ENCODE data around the gene UBE4A.

The UBE4A gene, protein sequence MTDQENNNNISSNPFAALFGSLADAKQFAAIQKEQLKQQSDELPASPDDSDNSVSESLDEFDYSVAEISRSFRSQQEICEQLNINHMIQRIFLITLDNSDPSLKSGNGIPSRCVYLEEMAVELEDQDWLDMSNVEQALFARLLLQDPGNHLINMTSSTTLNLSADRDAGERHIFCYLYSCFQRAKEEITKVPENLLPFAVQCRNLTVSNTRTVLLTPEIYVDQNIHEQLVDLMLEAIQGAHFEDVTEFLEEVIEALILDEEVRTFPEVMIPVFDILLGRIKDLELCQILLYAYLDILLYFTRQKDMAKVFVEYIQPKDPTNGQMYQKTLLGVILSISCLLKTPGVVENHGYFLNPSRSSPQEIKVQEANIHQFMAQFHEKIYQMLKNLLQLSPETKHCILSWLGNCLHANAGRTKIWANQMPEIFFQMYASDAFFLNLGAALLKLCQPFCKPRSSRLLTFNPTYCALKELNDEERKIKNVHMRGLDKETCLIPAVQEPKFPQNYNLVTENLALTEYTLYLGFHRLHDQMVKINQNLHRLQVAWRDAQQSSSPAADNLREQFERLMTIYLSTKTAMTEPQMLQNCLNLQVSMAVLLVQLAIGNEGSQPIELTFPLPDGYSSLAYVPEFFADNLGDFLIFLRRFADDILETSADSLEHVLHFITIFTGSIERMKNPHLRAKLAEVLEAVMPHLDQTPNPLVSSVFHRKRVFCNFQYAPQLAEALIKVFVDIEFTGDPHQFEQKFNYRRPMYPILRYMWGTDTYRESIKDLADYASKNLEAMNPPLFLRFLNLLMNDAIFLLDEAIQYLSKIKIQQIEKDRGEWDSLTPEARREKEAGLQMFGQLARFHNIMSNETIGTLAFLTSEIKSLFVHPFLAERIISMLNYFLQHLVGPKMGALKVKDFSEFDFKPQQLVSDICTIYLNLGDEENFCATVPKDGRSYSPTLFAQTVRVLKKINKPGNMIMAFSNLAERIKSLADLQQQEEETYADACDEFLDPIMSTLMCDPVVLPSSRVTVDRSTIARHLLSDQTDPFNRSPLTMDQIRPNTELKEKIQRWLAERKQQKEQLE

DNA sequence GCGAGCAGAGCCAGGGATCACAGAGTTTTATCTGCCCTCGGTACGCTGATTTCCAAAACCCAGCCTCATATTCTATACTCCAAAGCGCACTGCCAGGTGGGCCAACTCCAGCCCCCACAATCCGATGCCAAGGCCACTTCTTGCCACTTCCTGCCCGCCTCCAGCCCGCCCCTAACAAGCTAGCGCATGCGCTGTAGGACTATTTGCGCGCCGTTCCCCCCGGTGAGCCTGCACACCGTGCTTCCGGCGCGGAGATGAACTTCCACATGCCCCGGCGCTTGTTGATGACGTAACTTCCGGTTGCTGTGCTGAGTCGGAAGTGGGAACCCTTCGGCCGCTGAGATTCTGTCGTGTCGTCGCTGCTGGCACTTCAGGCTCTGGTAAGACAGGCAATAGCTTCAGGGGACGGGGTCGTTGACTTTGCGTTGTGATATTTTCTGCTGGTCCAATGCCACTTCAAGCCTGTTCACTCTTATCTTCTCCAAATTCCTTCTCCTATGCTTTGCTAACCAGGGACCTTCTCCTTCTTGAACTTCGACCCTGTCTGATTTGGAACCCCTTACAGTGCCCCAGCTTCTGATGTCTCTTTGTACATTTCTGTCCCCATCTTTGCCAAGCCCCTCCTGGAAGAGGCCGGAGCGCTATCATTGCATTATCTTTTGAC lies at the start of gene UBE4A:
TSS of gene UBE4A (plus strand) at position 306 of the 664 bp plus-strand sequence. CDS start 5,481 bp downstream, outside the sequence.
- in situ Hi-C loops (cut with HindIII; ENCODE audit: low sequenced_read_pairs) = no loop called here

DNA sequence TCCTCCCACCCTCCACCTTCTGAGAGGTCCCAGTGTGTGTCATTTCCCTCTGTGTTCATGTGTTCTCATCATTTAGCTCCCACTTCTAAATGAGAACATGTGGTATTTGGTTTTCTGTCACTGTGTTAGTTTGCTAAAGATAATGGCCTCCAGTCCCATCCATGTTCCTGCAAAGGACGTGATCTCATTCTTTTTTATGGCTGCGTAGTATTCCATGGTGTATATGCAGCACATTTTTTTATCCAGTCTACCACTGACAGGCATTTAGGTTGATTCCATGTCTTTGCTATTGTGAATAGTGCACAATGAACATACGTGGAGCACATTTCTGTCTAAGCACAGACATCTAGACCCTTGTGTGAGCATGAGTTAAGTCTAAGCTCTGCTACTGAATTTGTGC lies 49.1 kb upstream of the UBE4A start:
- in situ Hi-C loops (cut with HindIII; ENCODE audit: low sequenced_read_pairs) = no loop called here

DNA sequence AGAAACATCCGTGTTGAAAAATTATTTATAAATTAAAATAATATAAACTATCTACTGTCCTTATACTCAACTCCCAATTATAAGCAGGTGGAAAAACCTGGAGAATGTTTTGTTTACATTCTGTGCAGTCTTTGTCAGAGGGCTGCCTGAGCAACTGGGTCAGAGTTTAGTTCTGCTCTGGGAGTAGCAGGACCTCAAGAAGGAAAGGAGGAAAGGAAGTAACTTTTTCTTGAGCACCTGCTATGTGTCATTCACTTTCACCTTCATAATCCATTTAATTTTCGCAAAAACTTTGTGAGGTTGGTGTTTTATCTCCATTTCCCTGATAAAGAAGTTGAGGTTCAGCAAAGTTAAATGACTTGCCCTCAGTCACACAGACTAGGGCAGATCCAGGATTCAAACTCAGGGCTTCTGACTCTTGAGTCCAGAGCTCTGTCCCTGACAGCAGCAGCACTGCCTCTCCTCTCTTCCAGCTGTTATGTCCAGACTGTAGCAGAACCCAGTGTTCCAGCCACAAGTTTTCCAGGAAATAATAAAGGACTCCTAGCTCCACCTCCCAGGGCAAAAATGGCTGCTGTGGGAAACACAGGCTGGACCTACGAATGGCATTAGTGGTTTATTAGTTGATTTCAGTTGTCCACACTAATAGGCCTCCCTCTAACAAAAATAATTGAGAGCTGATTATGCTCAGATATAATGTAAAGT lies 48.5 kb upstream of the UBE4A start:
- in situ Hi-C loops (cut with HindIII; ENCODE audit: low sequenced_read_pairs) = no loop called here

DNA sequence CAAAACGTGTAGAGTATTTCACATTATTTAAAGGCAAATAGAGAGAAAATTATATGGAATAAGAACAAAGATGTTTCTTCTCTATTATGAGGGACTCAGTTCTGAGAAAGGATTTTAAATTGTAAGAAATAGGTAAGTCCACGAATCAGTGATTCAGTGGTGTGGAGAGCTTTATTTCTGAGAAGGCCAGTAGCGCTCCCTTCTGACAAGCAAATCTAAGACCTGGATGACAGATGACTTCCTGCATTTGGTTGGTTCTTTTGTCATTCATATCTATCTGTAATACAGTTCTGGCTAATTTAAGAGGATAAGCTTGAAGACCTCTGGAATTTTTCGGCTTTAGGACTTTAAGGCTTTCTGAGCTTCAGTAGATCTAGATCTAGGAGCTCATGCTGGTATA lies 47.9 kb upstream of the UBE4A start:
- in situ Hi-C loops (cut with HindIII; ENCODE audit: low sequenced_read_pairs) = no loop called here

DNA sequence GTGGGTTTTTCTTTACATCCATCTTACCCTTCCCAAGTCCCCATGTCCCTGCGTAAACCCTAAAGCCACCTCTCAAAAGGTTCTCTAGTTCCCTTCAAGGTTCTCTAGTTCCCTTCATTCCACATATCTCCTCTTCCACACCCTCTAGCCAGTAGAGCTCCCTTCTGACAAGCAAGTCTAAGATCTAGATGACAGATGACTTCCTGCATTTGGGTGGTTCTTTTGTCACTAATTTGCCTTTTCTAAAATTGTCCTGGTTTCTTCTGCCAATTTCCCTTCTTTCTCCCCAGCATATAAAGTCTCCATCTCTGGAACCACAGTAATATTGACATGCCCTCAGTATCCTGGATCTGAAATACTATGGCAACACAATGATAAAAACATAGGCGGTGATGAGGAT lies 47.1 kb upstream of the UBE4A start:
- in situ Hi-C loops (cut with HindIII; ENCODE audit: low sequenced_read_pairs) = no loop called here

DNA sequence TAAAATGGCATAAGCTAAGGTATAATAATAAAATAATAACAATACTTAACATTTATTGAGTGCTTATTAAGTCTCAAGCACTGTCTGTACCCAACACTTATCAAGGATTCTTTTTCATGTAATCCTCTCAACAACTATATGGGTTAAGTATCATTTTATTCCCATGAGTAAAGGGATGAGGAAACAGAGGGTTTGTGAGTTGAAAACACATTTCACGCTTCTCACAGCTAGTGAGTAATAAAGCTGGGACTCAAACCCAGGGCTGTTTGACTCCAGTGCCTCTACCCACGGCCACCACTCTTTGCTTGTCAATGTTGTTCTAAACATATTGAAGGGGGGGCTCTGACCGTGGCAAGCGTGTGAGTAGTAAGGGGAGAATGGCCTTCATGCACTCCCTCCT lies 46.2 kb upstream of the UBE4A start:
- in situ Hi-C loops (cut with HindIII; ENCODE audit: low sequenced_read_pairs) = no loop called here

DNA sequence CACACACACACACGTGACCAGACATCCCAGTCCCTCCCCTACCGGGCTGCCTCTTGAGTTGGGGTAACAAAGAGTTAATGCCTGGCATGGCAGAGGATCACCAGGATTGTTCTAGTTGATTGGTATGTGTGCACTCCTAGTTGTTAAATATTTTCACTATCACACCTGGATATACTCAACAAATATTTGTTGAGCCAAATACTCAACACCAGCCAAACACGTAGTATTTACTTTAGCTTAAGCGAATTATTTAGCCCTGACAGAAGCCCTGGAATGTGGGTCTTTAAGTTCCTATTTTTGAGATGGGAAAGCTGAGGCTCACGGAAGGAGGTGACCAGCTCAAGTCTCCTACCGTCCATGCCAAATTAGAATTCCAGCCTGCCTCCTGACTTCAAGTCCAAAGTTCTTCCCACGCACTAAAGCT lies 44.4 kb upstream of the UBE4A start:
- in situ Hi-C loops (cut with HindIII; ENCODE audit: low sequenced_read_pairs) = no loop called here

DNA sequence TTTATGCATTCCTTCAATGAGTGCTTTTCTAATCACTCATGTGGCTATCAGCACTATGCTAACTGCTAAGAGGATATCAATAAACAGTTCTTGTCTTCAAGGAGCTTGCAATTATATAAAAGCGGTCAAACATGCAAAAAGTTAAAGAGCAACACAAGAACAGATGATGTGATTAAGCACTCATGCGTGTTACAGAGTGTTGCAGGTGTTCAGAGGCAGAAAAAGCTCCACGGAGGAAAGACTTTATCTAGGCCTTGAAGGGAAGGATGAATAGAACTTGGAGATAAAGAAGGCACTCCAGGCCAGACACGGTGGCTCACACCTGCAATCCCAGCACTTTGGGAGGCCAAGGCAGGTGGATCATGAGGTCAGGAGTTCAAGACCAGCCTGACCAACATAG lies 41.3 kb upstream of the UBE4A start:
- in situ Hi-C loops (cut with HindIII; ENCODE audit: low sequenced_read_pairs) = no loop called here

DNA sequence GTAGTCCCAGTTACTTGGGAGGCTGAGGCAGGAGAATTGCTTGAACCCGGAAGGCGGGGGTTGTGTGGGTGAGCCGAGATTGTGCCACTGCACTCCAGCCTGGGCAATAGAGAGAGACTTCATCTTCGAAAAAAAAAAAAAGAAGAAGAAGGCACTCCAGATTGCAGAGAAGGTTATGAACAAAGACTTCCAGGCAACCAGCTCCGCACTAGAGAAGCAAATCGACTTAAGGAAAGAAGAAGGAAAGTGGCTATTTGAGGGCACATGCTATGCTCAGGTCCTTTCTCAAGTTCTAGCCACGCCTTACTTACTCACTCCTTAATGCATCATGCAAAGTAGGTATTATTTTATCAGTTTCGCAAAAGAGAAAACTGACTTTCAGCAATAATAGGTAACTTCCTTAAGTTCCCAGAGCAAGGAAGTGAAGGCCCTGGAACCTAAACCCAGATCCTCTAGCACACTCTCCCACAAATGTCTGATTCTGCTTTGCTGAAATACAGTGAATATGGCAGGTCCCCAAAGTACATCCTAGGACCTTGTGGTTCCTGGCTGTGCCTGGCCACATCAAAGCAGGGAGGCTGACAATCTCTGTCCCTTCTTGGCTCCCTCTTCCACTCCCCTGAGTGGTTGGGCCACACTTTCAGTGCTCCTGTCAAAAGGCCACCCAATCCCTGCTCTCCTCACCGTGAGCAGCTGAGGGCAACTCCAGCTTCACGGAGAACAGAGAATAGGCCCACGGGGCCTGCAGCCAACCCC lies 40.6 kb upstream of the UBE4A start:
- in situ Hi-C loops (cut with HindIII; ENCODE audit: low sequenced_read_pairs) = no loop called here

DNA sequence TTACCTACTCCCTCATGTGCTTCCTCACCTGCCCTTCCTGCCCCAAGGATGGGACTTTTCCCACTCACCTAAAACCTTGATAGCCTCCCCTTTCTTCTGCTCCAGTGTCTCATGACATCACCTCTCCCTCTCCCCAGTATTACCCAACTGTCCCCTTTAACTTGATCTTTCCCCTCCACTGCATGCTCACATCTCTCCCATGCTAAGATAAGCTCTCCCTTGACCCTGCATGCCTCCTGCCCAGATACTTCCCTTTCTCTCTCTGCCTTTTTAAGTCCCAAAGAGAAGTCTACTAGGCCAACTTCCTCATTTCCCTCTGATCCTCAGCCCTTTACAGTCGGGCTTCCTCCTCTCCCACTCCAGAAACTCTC lies 40.1 kb upstream of the UBE4A start:
- in situ Hi-C loops (cut with HindIII; ENCODE audit: low sequenced_read_pairs) = no loop called here

DNA sequence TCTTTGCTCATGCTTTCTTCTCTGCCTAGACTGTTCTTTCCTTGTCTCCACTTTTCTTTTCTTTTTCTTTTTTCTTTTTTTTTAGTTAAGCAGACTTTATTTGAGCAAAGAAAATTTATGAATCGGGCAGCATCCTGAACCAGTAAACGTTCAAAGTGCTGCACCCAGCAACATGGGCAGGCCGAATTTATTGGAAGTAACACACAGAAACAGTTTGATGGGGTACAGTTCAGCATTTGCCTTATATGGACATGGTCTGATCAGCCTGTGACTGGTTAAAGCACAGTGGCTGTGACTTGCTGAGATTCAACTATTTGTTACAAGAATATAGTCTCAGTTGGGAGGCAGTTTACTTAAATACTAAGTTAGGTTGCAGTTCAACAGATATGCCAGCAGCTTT lies 38.9 kb upstream of the UBE4A start:
- in situ Hi-C loops (cut with HindIII; ENCODE audit: low sequenced_read_pairs) = no loop called here

DNA sequence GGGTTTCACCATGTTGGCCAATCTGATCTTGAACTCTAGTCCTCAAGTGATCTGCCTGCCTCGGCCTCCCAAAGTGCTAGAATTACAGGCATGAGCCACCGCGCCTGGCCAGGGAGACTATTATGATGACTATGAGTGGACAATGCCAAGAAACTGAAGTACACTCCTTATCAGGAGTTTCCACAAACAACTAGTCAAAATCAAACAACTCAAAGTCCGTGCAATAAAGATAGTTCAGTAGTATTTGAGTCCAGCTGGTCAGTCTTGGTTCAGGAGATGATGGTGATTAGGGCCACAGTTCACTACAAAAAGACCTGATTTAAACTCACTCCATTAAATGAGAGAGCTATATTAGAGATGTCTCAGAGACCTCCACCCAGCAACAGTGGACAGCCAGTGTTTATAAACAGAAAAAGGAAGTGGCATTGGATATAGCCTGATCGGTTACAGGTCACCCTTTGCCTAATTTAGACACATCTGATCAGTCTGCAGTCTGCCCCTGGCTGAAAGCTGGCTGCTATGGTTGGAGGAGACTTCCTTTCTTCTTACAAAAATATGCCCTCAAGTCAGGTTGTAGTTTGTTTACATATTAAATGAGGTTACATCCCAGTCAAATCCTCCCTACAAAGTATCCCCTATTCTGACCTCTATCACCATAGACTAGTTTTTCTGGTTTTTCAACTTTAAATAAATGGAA lies 37.9 kb upstream of the UBE4A start:
- in situ Hi-C loops (cut with HindIII; ENCODE audit: low sequenced_read_pairs) = no loop called here

DNA sequence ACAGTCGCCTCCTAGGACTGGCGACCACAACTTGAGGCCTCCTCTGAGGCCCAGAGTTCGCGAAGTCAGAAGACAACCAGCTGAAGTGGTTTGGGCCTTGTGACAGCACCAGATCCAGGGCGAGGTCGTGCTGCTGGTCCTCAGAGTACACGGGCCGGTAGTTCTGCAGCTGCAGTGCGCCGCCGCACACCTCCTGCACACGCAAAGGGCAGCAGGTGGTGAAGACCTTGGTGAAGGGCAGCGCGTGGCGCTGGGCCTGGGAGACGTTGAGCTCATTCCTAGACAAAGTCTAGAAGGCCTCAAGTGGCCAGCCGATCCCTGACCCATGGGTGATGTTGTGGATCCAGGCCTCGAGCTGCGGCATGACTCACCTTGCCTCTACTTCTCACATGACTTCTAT lies 36.7 kb upstream of the UBE4A start:
- in situ Hi-C loops (cut with HindIII; ENCODE audit: low sequenced_read_pairs) = no loop called here

DNA sequence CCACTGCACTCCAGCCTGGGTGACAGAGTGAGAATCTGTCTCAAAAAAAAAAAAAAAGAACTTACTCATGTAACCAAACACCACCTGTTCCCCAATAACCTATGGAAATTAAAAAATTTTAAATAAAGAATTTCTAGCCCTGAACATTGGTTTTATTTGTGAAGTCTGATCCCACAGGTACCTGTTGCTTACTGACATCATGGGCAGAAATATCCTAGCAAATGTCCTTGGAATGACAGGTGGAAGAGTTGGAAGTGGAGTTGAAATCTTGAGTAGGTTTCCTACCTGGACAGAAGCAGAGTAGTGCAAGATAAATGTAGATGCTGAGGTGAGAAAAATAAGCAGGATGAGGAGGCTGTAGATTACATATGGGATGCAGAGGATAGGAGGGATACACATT lies 34.1 kb upstream of the UBE4A start:
- in situ Hi-C loops (cut with HindIII; ENCODE audit: low sequenced_read_pairs) = no loop called here

DNA sequence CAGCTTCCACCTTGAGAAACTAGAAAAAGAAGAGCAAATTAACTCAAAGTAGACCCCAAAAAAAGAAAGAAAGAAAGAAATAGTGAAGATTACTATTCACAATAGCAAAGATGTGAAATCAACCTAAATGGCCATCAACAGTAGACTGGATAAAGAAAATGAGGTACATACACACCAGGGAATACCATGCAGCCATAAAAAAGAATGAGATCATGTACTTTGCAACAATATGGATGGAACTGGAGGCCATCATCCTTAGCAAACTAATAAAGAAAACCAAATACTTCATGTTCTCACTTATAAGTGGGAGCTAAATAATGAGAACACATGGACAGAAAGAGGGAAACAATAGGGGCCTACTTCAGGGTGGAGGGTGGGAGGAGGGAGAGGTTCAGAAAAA lies 30.7 kb upstream of the UBE4A start:
- in situ Hi-C loops (cut with HindIII; ENCODE audit: low sequenced_read_pairs) = no loop called here

DNA sequence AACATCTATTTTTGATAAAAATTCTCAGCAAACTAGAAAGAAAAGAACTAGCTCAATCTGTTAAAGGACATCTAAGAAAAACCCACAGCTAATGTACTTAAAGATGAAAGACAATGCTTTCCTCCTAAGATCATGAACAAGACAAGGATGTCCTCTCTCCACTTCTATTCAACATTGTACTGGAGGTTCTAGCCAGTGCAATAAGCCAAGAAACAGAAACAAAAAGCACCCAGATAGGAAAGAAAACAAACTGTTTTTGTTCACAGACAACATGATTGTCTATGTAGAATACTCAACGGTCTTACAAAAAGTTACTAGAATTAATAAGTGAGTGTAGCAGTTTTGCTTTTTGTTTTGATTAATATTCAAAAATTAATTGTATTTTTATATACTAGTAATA lies 24.7 kb upstream of the UBE4A start:
- in situ Hi-C loops (cut with HindIII; ENCODE audit: low sequenced_read_pairs) = no loop called here

DNA sequence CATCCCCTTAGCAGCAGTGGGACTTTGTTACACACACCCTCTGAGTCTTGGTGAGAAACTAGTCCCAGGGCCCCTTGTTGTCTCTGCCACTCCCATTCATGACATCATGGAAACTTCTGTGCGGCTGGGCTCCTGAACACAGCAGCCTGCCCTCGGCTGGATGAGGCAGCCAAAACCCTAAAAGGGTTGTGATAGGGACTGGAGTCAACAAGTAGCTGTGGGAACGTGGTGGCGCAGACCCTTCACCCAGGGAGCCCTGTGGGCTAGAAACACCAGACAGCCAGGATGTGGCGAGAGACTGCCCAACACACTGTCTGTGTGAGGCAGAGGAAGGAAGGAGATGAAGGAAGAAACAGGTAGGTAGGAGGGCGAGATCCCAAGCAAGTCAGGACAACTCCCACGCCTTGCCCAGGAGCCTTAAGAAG lies 20.8 kb upstream of the UBE4A start:
- in situ Hi-C loops (cut with HindIII; ENCODE audit: low sequenced_read_pairs) = no loop called here

DNA sequence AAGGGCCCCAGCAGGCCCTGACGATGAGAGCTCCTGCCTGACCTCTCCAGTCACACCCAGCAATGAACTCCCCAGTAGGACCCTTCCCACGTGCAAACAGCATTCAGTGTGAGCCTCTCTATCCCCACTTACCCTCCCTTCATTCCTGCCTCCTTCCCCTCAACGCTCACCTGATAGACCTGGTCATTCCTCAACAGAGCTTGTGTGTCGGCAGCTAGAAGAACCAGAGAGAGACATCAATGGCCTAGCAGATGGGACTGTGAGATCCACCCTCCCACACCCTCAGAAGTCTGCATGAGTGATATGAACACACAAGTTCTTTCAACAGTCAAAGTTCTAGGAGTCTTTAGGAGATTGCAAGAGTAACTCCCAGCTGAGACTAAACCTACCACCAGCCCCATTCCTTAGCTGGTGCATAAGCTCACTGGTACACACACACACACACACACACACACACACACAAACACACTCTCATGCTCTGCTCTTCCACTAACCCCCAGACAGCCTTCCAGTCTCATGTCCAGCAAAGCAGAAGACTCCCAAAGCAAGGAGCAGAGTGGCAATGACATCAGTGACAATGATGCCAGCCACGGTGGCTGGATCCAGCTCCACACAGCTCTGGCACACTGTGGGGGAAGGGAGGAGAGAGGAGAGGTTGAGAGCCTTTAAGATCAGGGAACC lies 20.0 kb upstream of the UBE4A start:
- in situ Hi-C loops (cut with HindIII; ENCODE audit: low sequenced_read_pairs) = no loop called here

DNA sequence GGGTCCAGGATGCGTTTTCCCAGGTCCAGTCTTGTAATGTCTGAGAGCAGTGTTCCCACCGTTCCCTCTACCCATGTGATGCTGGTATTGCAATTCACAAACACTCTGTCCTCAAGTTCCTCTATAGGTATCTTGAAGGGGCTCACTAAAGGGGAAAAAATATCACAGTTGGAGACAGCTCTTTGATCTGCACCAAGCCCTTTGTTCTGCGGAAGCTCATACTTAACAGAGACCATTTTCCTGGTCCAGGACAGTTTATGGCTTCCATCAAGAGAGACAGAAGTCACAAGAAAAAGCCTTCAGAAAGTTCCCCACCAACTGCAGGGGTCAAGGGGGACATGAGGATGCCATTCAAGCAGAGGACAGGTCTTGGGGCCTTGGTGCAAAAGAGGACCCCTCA lies 19.0 kb upstream of the UBE4A start:
- in situ Hi-C loops (cut with HindIII; ENCODE audit: low sequenced_read_pairs) = no loop called here
